ENCODE data around the gene SLC10A4. TPM values are rescaled to one million over a fixed set of nuclear protein-coding genes. Genes with fewer than 3 reads are reported as not detected.

The SLC10A4 gene
- total and polyA plus RNA-seq, 8 donors = 0.42 TPM; not detected in 7

DNA sequence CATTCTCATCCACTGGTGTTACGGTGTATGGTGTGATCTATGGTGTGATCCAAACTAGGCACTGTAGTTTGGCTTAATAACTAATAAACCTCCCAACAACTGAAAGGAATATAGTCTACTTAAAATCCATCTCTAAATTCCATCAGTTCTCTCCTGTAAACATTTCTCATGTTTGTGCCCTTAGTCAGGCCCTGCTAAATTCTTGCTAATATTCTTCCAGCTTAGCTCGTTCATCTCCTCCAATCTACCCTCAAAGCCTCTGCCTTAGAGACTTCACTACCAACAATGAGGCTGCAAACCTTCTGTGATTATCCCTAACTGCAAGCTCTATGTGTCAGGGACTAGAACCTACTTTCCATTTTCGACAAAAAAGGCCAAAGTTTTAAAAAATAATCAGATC lies 35.0 kb downstream of the SLC10A4 start:
- 94% methylated on average over 3 of the region's 3 CpGs for WGBS, 2 donors
- DNase-seq = no peak
- Histone ChIP-seq H3K27me3 (no peaks in the 10 kb centered on the region), H3K36me3 (peaks cover 0 to 46% (median 27%) of the 10 kb centered on the region in 3 donors), H3K4me3 (no peak overlapping the region), H3K4me1 (no peaks in the 10 kb centered on the region), H3K27ac (no peak overlapping the region), H3K9me3 (no peaks in the 10 kb centered on the region)
- intact Hi-C loops (cut with DNase I) = no loop called here
- TF ChIP-seq CTCF (IDR thresholded peaks at IDR 0.05) = no peak
- no peak for FAIRE-seq
- no peak for ATAC-seq

GRCh38 chr4:48526406-48526805 lies 43.3 kb downstream of the SLC10A4 start:
- Histone ChIP-seq H3K27ac (no peak overlapping the region), H3K9me3 (no peaks in the 10 kb centered on the region), H3K4me1 (no peaks in the 10 kb centered on the region), H3K36me3 (peaks cover 0 to 55% (median 17%) of the 10 kb centered on the region in 3 donors), H3K4me3 (no peak overlapping the region), H3K27me3 (no peaks in the 10 kb centered on the region)
- FAIRE-seq = no peak
- WGBS, 2 donors = 83 to 88% methylated on average over 1 of the region's 1 CpG
- no peak for DNase-seq
- ATAC-seq = no peak
- TF ChIP-seq CTCF (IDR thresholded peaks at IDR 0.05) = no peak
- intact Hi-C loops (cut with DNase I) = no loop called here

DNA sequence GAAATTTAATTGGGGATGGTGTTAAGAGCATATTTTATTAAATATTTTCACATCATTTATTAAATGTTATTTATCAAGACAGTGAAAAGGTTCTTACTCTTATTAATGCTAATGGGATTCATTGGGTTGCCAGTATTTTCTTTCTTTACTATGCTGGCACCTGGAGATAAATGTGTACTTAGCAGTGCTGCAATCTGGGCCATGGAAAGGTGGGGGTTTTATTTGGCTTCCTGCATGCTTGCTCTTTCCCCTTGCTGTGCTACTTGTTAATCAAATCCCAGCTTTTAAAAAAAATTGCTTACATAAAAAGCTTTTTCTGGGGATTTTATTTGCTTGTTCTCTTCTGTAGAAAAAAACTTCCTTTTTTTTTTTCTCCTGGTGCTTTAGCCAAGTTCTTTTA lies 55.2 kb downstream of the SLC10A4 start:
- FAIRE-seq (no peak), ATAC-seq (peak in 3 of 4 donors; percentile 45 to 75 (median 61)), DNase-seq (no peak)
- intact Hi-C loops (cut with DNase I) = no loop called here
- Histone ChIP-seq H3K4me1 (peaks cover 0 to 5% (median 0%) of the 10 kb centered on the region in 3 donors), H3K27ac (no peak overlapping the region), H3K36me3 (peaks cover 0 to 39% (median 16%) of the 10 kb centered on the region in 3 donors), H3K4me3 (no peak overlapping the region), H3K27me3 (no peaks in the 10 kb centered on the region), H3K9me3 (no peaks in the 10 kb centered on the region)
- TF ChIP-seq CTCF (IDR thresholded peaks at IDR 0.05) = no peak

Other genes starting within 250 kb of the SLC10A4 start
- gene TEC, start 213.5 kb upstream of the SLC10A4 start, total RNA-seq = 1 to 10 TPM in 3 of 6 donors, under 1 TPM in 3; 0.63 to 3.0 (median 0.97) TPM
- gene TEC, start 213.5 kb upstream of the SLC10A4 start, polyA plus RNA-seq = 1 to 10 TPM in 1 of 2 donors, under 1 TPM in 1; 0.49 to 1.3 TPM
- 10 to 100 TPM; 23.2 to 41.4 (median 30.6) TPM for gene SLAIN2, start 141.8 kb upstream of the SLC10A4 start, total RNA-seq
- 1 to 10 TPM; 7.0 to 8.5 TPM for gene SLAIN2, start 141.8 kb upstream of the SLC10A4 start, polyA plus RNA-seq
- gene ZAR1, start 6.9 kb downstream of the SLC10A4 start, total RNA-seq = not detected
- gene ZAR1, start 6.9 kb downstream of the SLC10A4 start, polyA plus RNA-seq = not detected